ENCODE data around the gene ZWILCH. TPM values are rescaled to one million over a fixed set of nuclear protein-coding genes. Genes with fewer than 3 reads are reported as not detected.

Gene ZWILCH
- total RNA-seq, 1 experiment from 2014 or later: 50.2 TPM

DNA sequence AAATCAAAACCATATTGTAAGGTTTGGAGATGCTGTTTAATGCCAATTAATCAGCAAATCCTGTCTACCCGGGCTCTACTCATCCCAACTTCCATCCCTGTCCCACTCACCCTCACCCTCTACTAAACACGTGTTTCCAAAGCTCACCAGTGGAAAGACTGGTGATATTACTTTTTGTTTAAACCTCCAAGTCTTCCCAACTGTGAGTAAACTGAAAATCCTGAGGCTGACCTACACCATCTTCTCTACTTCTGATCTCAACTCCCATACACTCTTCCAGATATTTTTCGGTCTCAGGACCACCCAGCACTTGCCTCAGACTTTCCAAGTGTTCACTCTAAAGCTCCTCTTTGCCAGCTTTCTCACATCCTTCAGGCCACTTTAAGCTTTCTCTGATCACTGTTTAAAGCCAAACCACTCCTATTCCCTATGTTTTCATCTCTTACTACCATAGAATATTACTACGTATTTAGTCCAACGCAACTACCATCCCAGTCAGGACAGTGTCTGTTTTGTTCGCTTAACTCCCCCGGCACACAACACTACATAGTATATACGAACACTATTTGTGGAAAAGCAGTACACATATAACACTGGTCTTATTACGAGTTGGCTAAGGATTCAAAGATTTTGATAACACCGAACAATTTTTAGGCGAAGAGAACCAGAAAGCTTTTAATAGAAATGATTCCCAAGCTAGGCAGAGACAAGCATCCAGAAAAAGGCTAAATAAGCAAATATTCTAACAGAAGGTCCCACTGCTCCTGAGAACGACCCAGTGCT, 1.2 kb upstream of the ZWILCH start:
- H3K27ac Mint-ChIP-seq: peak overlapping the region; percentile 99
- TF ChIP-seq, protein P1, sequence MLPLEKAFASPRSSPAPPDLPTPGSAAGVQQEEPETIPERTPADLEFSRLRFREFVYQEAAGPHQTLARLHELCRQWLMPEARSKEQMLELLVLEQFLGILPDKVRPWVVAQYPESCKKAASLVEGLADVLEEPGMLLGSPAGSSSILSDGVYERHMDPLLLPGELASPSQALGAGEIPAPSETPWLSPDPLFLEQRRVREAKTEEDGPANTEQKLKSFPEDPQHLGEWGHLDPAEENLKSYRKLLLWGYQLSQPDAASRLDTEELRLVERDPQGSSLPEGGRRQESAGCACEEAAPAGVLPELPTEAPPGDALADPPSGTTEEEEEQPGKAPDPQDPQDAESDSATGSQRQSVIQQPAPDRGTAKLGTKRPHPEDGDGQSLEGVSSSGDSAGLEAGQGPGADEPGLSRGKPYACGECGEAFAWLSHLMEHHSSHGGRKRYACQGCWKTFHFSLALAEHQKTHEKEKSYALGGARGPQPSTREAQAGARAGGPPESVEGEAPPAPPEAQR (CRISPR knock-in tag; IDR thresholded peaks at IDR 0.05): no peak
- peak; percentile 52; the same call in 1 of the 2 replicates for TF ChIP-seq ZNF671 (CRISPR knock-in tag; IDR thresholded peaks at IDR 0.05)
- TF ChIP-seq ELF4 (CRISPR knock-in tag; IDR thresholded peaks at IDR 0.05; ENCODE audit: low read depth): no peak
- TF ChIP-seq, protein P2, sequence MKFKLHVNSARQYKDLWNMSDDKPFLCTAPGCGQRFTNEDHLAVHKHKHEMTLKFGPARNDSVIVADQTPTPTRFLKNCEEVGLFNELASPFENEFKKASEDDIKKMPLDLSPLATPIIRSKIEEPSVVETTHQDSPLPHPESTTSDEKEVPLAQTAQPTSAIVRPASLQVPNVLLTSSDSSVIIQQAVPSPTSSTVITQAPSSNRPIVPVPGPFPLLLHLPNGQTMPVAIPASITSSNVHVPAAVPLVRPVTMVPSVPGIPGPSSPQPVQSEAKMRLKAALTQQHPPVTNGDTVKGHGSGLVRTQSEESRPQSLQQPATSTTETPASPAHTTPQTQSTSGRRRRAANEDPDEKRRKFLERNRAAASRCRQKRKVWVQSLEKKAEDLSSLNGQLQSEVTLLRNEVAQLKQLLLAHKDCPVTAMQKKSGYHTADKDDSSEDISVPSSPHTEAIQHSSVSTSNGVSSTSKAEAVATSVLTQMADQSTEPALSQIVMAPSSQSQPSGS (CRISPR knock-in tag; IDR thresholded peaks at IDR 0.05; ENCODE audit: borderline replicate concordance, low read depth): no peak
- 0 out of 2 replicates have a peak, but pooled peaks have one; percentile 54 for TF ChIP-seq PRRX2 (CRISPR knock-in tag; IDR thresholded peaks at IDR 0.05)
- TF ChIP-seq, protein P3, sequence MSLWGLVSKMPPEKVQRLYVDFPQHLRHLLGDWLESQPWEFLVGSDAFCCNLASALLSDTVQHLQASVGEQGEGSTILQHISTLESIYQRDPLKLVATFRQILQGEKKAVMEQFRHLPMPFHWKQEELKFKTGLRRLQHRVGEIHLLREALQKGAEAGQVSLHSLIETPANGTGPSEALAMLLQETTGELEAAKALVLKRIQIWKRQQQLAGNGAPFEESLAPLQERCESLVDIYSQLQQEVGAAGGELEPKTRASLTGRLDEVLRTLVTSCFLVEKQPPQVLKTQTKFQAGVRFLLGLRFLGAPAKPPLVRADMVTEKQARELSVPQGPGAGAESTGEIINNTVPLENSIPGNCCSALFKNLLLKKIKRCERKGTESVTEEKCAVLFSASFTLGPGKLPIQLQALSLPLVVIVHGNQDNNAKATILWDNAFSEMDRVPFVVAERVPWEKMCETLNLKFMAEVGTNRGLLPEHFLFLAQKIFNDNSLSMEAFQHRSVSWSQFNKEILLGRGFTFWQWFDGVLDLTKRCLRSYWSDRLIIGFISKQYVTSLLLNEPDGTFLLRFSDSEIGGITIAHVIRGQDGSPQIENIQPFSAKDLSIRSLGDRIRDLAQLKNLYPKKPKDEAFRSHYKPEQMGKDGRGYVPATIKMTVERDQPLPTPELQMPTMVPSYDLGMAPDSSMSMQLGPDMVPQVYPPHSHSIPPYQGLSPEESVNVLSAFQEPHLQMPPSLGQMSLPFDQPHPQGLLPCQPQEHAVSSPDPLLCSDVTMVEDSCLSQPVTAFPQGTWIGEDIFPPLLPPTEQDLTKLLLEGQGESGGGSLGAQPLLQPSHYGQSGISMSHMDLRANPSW (CRISPR knock-in tag; conservative IDR thresholded peaks at IDR 0.05; ENCODE audit: low read depth): no peak
- TF ChIP-seq MYBL2 (CRISPR knock-in tag; IDR thresholded peaks at IDR 0.05): no peak
- TF ChIP-seq, protein P4, sequence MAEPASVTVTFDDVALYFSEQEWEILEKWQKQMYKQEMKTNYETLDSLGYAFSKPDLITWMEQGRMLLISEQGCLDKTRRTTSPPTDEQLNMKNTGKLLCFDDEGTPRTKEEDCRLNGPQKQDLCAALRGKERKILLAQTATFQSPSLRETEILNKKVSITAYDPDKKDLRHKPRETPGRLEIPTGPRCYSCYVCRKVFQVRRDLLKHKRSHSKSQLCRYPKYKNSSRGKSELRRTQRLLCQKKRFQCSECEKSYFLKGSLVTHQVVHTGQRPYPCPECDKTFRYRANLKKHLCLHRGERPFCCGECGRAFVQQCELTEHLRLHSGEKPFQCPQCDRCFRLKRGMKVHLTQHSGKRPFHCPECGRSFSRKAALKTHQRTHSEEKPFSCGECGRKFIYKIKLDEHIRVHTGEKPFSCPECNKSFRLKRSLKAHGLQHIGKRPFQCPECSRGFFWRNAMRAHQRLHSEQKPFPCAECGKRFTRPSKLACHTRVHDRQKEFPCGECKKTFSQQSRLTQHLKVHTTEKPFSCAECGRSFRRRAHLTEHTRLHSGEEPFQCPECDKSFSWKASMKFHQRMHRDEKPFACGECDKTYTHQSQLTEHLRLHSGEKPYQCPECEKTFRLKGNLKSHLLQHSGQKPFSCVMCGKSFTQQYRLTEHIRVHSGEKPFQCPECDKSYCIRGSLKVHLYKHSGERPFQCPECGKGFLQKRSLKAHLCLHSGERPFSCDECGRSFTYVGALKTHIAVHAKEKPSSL (CRISPR knock-in tag; conservative IDR thresholded peaks at IDR 0.05): no peak
- TF ChIP-seq NFE2L1 (CRISPR knock-in tag; IDR thresholded peaks at IDR 0.05): no peak
- TF ChIP-seq SMAD4 (CRISPR knock-in tag; IDR thresholded peaks at IDR 0.05): no peak
- TF ChIP-seq EMX1 (CRISPR knock-in tag; IDR thresholded peaks at IDR 0.05): peak; percentile 76; the same call in 1 of the 2 replicates
- TF ChIP-seq, protein P5, sequence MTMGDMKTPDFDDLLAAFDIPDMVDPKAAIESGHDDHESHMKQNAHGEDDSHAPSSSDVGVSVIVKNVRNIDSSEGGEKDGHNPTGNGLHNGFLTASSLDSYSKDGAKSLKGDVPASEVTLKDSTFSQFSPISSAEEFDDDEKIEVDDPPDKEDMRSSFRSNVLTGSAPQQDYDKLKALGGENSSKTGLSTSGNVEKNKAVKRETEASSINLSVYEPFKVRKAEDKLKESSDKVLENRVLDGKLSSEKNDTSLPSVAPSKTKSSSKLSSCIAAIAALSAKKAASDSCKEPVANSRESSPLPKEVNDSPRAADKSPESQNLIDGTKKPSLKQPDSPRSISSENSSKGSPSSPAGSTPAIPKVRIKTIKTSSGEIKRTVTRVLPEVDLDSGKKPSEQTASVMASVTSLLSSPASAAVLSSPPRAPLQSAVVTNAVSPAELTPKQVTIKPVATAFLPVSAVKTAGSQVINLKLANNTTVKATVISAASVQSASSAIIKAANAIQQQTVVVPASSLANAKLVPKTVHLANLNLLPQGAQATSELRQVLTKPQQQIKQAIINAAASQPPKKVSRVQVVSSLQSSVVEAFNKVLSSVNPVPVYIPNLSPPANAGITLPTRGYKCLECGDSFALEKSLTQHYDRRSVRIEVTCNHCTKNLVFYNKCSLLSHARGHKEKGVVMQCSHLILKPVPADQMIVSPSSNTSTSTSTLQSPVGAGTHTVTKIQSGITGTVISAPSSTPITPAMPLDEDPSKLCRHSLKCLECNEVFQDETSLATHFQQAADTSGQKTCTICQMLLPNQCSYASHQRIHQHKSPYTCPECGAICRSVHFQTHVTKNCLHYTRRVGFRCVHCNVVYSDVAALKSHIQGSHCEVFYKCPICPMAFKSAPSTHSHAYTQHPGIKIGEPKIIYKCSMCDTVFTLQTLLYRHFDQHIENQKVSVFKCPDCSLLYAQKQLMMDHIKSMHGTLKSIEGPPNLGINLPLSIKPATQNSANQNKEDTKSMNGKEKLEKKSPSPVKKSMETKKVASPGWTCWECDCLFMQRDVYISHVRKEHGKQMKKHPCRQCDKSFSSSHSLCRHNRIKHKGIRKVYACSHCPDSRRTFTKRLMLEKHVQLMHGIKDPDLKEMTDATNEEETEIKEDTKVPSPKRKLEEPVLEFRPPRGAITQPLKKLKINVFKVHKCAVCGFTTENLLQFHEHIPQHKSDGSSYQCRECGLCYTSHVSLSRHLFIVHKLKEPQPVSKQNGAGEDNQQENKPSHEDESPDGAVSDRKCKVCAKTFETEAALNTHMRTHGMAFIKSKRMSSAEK (CRISPR knock-in tag; IDR thresholded peaks at IDR 0.05; ENCODE audit: borderline replicate concordance): 0 out of 2 replicates have a peak, but pooled peaks have one; percentile 9
- no peaks in the 10 kb centered on the region for H3K9me3 Mint-ChIP-seq
- CTCF ChIA-PET: no interaction called here
- ATAC-seq: no peak
- H3K4me1 Mint-ChIP-seq: peaks cover 36% of the 10 kb centered on the region
- no peaks in the 10 kb centered on the region for H3K27me3 Mint-ChIP-seq (ENCODE audit: low read depth)
- peak overlapping the region; percentile 100 for H3K4me3 Mint-ChIP-seq
- POLR2A ChIA-PET: no interaction called here
- H3K36me3 Mint-ChIP-seq: peaks cover 57% of the 10 kb centered on the region
- no peak for DNase-seq (ENCODE audit: low spot score)

Measured in WTC11 (cell line).